Erythroblast (primary cell): ENCODE results near the gene ARHGAP26.

Experiments used
- GATA1 ChIP-seq: IDR thresholded peaks from 2 replicates; pipeline ENCODE4 v1.6.1; 2011; ENCODE audit warnings: low read depth, mild to moderate bottlenecking, control low read depth, low read length, moderate library complexity
- POLR2A ChIP-seq: IDR thresholded peaks from 2 replicates; pipeline ENCODE4 v1.6.1; 2011; ENCODE audit warnings: mild to moderate bottlenecking, low read length

- TF ChIP-seq POLR2A (no peak), GATA1 (no peak)
Measured at GRCh38 chr5:143115381-143115780, 345.2 kb downstream of the ARHGAP26 start.
